Measurements from ENCODE around the gene CLTCL1. TPM values are rescaled to one million over a fixed set of nuclear protein-coding genes. Genes with fewer than 3 reads are reported as not detected.

CLTCL1 gene
- total RNA-seq, 2 donors from 2014 or later, result 0.16 to 1.0 TPM

DNA sequence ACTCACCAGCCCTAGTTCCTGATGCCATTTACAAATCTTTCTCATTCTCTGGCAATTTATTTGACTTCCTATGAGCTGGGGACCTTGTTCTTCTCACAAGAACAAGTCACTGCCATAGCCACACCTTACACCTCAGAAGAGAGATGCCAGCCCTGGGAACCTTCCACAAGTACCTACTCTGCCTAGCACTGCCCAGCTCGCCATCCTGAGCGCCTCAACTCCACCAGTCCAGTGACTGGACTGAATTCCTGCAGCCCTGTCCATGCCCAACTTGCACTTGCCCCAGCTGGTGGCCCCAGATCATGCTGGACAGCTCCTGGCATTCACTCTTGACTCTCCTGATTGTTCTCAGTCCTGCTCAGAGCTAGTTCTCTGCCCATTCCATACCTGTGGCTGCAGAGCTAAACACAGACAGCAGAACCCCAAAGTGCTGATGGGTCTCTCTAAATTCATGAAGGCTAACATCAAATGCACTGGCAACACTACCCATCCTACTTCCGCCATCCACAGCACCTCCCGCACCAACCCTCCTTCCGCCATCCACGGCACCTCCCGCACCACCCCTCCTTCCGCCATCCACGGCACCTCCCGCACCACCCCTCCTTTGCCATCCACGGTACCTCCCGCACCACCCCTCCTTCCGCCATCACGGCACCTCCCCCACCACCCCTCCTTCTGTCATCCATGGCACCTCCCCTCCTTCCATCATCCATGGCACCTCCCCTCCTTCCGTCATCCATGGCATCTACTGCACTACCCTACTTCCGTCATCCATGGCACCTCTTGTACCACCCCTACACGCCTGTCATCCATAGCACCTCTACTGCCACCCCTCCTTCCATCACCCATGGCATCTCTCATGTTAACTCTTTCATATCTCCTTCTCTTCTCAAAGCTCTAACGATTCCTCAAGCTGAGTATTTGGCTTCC, 89.4 kb downstream of the CLTCL1 start:
- peaks cover 4% of the 10 kb centered on the region for H3K36me3 Mint-ChIP-seq (ENCODE audit: low read depth)
- no peak overlapping the region for H3K27ac Mint-ChIP-seq
- no peak for DNase-seq
- no peak overlapping the region for H3K4me3 Mint-ChIP-seq
- H3K9me3 ChIP-seq (ENCODE audit: control insufficient read depth, low read length, poor library complexity, severe bottlenecking), result no peaks in the 10 kb centered on the region
- H3K27me3 Mint-ChIP-seq, result peaks cover 35% of the 10 kb centered on the region
- ATAC-seq, result no peak
- H3K4me1 Mint-ChIP-seq, result peaks cover 2% of the 10 kb centered on the region

- peaks cover 4% of the 10 kb centered on the region for H3K36me3 Mint-ChIP-seq (ENCODE audit: low read depth)
- no peak overlapping the region for H3K4me3 Mint-ChIP-seq
- no peaks in the 10 kb centered on the region for H3K9me3 ChIP-seq (ENCODE audit: control insufficient read depth, low read length, poor library complexity, severe bottlenecking)
- no peak for DNase-seq
- H3K27me3 Mint-ChIP-seq, result peaks cover 36% of the 10 kb centered on the region
- no peak overlapping the region for H3K27ac Mint-ChIP-seq
- H3K4me1 Mint-ChIP-seq, result peaks cover 2% of the 10 kb centered on the region
- ATAC-seq, result no peak
Measured at GRCh38 chr22:19201130-19201868, 90.2 kb downstream of the CLTCL1 start.

- no peak for ATAC-seq
- H3K9me3 ChIP-seq (ENCODE audit: control insufficient read depth, low read length, poor library complexity, severe bottlenecking), result no peaks in the 10 kb centered on the region
- peaks cover 36% of the 10 kb centered on the region for H3K27me3 Mint-ChIP-seq
- H3K4me1 Mint-ChIP-seq, result peaks cover 7% of the 10 kb centered on the region
- no peak for DNase-seq
- H3K27ac Mint-ChIP-seq, result no peak overlapping the region
- H3K36me3 Mint-ChIP-seq (ENCODE audit: low read depth), result peaks cover 4% of the 10 kb centered on the region
- H3K4me3 Mint-ChIP-seq, result no peak overlapping the region
Measured at GRCh38 chr22:19199479-19199878, 92.0 kb downstream of the CLTCL1 start.

DNA sequence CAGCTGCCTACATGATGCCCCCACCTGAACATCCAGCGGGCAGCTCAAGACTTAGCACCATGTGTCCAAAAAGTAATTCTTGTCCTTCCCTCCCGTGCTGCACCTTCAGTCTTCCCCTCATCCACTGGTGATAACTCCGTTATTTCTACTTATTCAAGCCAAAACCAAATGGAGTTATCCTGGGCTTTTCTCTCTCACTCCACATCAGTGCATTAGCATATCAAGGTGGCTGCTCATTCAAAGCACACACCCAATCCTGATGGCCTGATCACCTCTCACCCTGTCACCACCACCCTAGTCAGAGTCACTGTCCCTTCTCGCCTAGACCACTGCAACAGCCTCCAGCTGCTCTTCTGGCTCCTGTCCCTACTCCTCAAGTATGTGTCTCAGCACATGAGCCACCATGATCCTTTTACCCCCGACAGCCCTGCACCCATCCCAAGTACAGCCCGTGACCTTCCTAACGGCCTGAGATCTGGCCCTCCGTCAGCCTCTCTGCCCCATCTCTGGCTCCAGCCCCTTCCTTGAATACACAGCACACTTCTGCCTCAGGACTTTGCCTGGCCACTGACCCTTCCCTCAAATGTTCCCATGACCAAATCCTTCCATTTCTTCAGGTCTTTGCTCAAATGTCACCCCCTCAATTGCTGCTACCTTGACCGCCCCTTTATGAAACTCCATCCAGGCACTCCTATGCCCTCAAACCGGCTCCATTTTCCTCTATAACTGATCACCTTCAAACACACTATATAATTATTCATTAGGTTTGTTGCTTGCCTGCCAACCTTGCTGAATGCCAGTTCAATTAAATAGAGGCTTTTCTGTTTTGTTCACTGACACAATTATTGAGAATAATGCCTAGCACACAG, 93.3 kb downstream of the CLTCL1 start:
- ATAC-seq (no peak), DNase-seq (no peak)
- Mint-ChIP-seq H3K27me3 (peaks cover 27% of the 10 kb centered on the region), H3K4me3 (no peak overlapping the region), H3K36me3 (ENCODE audit: low read depth) (peaks cover 4% of the 10 kb centered on the region), H3K27ac (peak overlapping the region; percentile 80), H3K4me1 (peaks cover 7% of the 10 kb centered on the region)
- no peaks in the 10 kb centered on the region for H3K9me3 ChIP-seq (ENCODE audit: control insufficient read depth, low read length, poor library complexity, severe bottlenecking)

DNA sequence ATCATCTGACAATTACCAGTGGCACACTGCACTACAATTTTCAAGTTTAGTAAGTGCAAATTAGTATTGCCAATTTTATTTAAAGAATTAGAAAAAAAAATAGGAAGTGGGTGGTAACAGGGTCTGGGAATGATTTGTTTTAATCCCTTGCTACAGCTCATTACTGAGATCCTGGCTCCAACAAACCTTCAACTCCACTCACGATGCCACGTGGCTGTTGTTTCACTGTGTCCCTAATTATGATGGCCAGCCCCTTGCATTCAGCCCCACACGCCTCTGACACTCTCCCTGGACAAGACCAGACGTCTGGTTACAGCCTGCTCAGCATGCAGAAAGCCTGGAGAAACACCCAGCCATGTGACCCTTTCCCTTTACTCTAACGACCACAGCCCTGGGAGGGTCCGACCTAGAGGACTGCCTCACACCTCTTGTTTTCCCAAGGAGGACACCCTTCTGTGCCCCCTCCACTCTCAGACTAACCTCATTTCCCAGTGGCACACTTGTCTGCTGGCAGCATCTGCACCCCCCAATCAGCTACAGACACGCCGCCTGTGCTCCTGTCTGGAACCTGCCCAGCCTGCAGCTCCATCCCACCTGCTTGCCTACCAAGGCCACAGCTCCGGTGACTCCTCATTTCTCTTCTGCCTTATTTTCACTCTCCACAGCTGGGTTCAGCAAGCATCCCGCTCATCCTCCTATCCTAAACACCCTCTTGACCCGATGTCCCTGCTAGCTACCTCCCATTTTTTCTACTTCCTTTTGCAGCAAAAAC, 94.5 kb downstream of the CLTCL1 start:
- Mint-ChIP-seq H3K4me1 (peaks cover 7% of the 10 kb centered on the region), H3K4me3 (no peak overlapping the region), H3K36me3 (ENCODE audit: low read depth) (no peaks in the 10 kb centered on the region), H3K27me3 (peaks cover 27% of the 10 kb centered on the region), H3K27ac (peak overlapping the region; percentile 80)
- DNase-seq (no peak), ATAC-seq (no peak)
- no peaks in the 10 kb centered on the region for H3K9me3 ChIP-seq (ENCODE audit: control insufficient read depth, low read length, poor library complexity, severe bottlenecking)

DNA sequence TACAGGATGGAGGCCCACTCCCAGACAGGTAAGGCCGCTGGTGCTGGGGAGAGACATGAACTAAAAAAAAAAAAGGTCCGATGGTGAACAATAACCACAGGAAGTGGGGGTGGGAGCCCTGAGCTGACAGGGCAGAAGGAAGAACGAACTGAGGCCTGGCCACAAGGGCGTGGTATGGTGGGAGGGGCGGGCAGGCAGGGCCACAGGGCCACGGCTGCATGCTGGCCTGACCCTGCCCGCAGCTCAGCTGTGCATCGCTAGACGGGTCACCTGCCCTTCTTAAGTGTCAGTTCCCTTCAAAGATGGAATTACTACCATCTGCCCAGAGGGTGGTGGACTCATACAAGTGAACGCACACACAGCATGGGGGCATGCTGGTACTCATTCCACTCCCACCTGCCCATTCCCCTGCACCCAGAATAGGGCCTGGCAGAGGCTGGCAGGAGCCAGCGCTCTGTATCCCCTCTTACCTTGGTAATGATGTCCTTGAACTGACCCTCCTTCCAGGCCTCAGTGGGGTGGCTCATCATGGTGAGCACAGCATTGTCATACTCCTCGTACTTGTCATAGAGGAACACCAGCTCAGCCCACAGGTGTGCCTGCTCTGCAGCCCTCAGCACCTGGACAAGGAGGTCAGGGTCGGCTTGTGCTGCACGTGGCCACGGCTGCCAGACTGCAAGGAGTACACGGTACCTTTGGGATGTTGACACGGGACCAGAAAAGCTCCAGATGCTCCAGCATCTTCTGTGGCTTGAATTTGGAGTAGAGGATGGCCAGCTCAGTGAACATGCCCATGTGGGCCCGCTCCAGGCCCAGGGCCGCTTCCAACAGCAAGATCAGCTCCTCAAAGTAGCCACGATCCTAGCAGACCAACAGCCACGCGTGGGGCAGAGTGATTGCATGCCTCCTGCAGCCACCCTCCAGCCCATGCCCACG, 95.5 kb downstream of the CLTCL1 start:
- no peak for DNase-seq
- H3K9me3 ChIP-seq (ENCODE audit: control insufficient read depth, low read length, poor library complexity, severe bottlenecking), result no peaks in the 10 kb centered on the region
- Mint-ChIP-seq H3K36me3 (ENCODE audit: low read depth) (no peaks in the 10 kb centered on the region), H3K4me1 (peaks cover 5% of the 10 kb centered on the region), H3K27ac (no peak overlapping the region), H3K4me3 (no peak overlapping the region), H3K27me3 (peaks cover 27% of the 10 kb centered on the region)
- no peak for ATAC-seq

- Mint-ChIP-seq H3K27me3 (peaks cover 29% of the 10 kb centered on the region), H3K27ac (peak overlapping the region; percentile 29), H3K36me3 (ENCODE audit: low read depth) (no peaks in the 10 kb centered on the region), H3K4me3 (no peak overlapping the region), H3K4me1 (peaks cover 5% of the 10 kb centered on the region)
- DNase-seq (no peak), ATAC-seq (no peak)
- no peaks in the 10 kb centered on the region for H3K9me3 ChIP-seq (ENCODE audit: control insufficient read depth, low read length, poor library complexity, severe bottlenecking)
Measured at GRCh38 chr22:19194766-19195536, 96.6 kb downstream of the CLTCL1 start.

- Mint-ChIP-seq H3K27ac (no peak overlapping the region), H3K4me1 (peaks cover 5% of the 10 kb centered on the region), H3K27me3 (peaks cover 23% of the 10 kb centered on the region), H3K4me3 (no peak overlapping the region), H3K36me3 (ENCODE audit: low read depth) (no peaks in the 10 kb centered on the region)
- ATAC-seq, result no peak
- DNase-seq, result no peak
- H3K9me3 ChIP-seq (ENCODE audit: control insufficient read depth, low read length, poor library complexity, severe bottlenecking), result no peaks in the 10 kb centered on the region
Measured at GRCh38 chr22:19193879-19194278, 97.6 kb downstream of the CLTCL1 start.

DNA sequence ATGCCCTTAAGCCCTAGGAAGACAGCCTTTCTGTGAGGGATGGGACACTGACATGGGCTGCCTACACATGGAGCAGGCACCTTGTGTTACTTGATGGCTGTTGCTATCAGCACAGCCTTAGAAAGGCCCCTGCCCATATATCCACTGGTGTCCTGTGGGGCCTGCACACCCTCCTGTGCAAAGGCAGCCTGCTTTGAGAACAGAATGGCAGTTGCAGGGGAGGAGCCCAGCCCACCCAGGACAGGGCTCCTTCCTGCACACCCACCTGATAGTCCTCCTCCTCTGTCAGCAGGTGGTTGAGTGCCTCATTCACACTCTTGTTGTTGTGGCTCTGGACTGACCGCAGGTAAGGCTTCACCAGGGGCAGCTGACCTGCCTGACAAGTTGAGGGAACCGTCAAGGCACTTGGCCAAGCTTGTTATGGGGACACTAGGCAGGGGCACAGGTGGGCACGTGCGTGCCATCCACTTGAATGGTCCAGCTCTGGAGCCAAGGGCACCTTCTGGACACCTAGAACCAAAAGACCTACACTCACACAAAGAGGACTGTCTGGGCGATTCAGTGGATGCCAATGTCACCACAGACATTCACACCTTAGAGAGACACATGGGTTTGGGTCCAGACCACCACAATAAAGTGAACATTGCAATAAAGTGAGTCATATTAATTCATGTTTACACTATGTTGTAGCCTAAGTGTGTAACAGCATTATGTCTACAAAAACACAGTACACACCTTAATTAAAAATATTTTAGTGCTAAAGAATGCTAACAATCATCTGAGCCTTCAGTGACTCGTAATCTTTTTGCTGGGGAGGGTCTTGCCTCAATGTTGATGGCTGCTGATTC, 103.6 kb downstream of the CLTCL1 start:
- Mint-ChIP-seq H3K4me3 (no peak overlapping the region), H3K4me1 (no peaks in the 10 kb centered on the region), H3K27me3 (peaks cover 5% of the 10 kb centered on the region), H3K36me3 (ENCODE audit: low read depth) (no peaks in the 10 kb centered on the region), H3K27ac (no peak overlapping the region)
- ATAC-seq (no peak), DNase-seq (no peak)
- no peaks in the 10 kb centered on the region for H3K9me3 ChIP-seq (ENCODE audit: control insufficient read depth, low read length, poor library complexity, severe bottlenecking)

DNA sequence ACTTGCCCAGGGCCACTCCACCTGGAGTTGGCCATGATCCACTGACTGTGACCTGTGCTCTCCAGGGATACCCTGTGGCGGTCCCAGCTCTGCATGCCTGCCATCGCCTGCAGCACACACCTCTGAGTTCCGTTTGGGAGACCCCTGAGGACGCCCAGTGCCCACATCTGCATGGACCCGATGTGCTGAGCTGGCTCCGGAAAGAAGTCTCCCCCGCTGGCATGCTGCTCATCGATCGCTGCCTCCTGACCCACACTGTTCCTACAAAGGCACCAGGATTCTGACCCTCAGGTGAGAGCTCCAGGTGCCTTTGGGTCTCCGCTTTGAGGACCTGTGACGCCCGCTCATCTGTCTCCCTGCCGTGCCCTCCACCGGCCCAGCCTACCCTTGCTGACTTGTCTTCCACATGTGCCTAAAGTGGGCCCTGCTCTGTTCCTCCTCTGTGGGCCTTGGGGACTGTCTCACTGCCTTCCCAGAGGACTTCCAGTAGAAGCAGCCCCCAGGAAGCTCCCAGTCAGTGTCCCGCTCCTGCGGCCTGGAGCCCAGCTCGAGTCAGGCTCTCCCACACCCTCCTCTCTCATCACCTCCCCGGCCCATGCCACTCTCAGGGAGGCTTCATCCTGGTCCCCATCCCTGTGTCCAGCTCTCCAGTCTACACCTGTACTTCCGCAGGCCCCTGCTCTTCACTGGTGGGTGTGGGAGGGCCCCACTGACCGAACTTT, 107.1 kb downstream of the CLTCL1 start:
- H3K9me3 ChIP-seq (ENCODE audit: control insufficient read depth, low read length, poor library complexity, severe bottlenecking), result no peaks in the 10 kb centered on the region
- DNase-seq (no peak), ATAC-seq (no peak)
- no peak overlapping the region for H3K27ac Mint-ChIP-seq
- no peak overlapping the region for H3K4me3 Mint-ChIP-seq
- H3K36me3 Mint-ChIP-seq (ENCODE audit: low read depth), result no peaks in the 10 kb centered on the region
- peaks cover 12% of the 10 kb centered on the region for H3K4me1 Mint-ChIP-seq
- no peaks in the 10 kb centered on the region for H3K27me3 Mint-ChIP-seq

Measured in T-helper 17 cell (primary cell).